GM18517 (cell line): ENCODE data around the gene SBF2.
"Not testable (repeated sequence)": the region's sequence is repeated elsewhere in the genome, so short reads cannot be mapped to it uniquely, and the experiment has no call there.

Source experiments
- ATAC-seq: cut with Tn5 transposase; IDR thresholded peaks from one replicate; pipeline ENCODE4 v1.9.1; 2021; ENCODE audit warnings: mild to moderate bottlenecking, moderate library complexity; ENCODE audit not compliant: unreplicated experiment

SBF2 gene

GRCh38 chr11:10125522-10126133 lies 168.4 kb downstream of the SBF2 start:
- ATAC-seq, result no peak

DNA sequence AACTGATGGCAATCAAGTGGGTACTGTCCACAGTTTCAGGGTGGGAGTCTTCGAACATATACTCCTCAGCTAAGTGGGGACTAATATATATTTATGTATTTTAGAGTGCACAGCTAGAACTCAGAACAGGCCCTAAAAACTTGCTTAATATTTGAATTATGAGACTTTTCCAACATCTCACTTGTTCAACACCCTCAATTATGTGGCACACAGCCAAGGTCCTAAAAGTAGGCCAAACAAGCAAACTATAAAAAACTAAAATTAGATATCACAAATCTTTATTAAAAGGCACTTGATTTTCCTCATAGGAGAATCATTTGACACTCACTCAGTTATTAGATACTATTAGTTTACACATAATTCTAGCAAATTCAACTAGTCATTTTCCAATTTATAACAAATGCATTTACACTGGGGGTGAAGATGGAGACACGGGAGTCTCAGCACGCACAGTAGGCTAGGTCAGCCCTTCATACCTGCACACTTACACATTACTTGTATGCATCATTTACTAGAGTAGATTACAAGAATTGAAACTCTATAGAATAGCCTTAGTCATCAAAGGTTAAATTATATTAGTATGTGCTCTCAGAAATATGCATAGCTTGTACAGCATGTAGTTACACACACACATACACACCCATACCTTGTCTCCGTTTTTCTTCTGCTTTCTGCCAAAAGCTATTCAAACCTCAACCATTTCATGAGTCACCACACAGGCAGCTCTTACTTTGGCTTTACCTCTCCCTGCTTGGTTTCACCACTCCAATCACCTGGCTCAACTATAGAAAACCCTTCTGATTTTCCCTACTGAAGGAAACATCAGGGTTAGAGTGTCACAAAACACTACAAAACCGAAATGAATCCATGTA lies 171.5 kb downstream of the SBF2 start:
- no peak for ATAC-seq

- no peak for ATAC-seq
Measured at GRCh38 chr11:10118865-10119264, 175.2 kb downstream of the SBF2 start.

DNA sequence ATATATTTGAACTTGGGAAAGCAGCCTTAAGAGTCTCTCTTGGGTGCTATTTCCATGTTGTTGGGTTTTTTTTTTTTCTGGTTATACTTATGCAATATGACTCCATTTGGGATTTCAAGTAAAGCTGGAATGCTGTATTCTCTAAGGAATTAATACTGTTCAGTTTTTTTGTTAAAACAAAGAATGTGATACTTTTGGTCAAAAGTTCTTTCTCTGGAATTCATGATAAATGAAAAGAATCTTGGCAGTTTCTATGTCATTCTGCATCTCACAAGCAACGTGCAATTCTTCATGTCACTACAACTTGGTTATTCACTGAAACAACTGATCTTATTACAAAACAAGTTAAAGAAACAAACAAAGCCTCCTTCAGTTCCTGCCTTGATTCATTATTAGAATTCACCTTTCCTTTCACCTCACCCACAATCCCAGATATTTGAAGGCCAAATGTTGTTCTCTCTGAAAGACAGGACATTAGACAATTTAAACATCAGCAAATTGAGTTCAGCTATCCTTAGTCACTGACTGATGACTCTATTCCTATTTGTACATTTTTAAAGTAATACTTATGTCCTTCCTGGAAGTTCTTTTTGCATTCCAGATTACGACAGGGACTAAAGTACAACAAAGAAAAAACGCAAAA lies 176.2 kb downstream of the SBF2 start:
- ATAC-seq, result no peak

DNA sequence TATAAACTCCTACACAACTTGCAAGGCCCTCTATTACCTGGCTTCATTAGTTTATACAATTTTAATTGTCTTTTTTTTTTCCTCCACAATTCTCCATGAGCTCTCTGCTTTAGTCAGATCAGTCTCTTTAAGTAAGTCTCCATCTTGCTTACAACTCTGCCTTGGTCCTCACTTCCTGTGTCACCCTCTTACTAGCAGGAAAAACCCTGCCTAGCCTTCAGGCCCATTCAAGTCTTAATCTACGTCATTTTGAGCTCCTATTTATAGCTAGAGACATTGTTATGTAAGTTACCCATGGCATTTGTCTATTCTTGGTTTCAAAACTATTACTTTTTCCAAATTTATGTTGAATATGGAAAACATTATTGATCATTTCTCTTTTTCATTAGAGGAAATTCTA lies 177.4 kb downstream of the SBF2 start:
- no peak for ATAC-seq

DNA sequence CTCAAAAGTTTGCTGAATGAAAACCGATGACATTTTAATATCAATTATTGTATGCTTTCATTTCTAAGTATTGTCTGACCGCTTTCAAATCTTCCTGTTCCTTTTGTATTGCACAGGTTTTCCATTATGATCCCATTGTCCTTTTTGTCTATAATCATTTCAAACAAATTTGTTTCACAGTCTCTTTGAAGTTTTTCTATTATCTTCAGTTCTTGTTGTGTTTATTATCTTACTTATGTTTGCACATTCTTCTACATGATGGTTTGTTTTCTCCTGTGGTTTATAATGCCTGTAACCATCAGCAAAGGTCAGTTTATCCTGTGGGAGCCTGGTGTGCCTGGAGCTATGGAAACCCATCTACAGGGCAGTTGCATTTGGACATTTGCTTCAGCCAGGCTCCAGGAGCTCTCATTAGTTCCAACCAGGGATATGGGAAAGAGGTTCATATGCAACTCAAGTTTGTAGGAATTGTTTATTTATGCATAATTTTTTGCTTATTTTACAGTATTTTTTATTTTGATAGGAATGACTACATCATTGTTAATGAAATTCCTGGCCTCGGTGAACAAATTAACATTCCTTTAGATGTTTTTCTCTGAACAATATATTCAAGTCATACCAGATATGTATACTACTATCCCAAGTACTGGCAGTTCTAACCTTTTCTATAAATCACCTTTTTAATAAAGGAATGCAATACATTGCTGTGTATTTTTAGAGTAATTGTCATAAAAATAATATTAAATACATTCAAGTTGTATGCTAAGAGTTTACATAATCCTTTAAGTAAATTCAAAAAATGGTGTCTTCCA lies 179.2 kb downstream of the SBF2 start:
- ATAC-seq, result no peak

DNA sequence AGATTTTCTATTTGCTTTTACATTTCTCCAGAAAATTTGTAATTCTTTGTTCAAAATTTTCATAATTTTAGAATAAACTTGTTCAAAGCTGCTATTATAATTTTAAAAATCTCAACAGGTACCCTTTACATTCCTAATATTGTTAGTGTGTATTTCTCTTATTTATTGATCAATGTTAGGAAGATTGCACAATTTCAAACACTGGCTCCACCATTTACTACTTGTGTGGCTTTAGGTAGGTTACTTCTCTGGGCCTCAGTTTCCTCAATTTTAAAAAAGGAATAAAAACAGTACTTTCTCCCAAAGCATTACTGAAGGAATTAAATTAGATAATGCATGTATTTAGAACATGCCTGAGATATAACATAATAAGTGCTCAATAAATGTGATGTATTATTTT lies 180.2 kb downstream of the SBF2 start:
- ATAC-seq, result no peak

DNA sequence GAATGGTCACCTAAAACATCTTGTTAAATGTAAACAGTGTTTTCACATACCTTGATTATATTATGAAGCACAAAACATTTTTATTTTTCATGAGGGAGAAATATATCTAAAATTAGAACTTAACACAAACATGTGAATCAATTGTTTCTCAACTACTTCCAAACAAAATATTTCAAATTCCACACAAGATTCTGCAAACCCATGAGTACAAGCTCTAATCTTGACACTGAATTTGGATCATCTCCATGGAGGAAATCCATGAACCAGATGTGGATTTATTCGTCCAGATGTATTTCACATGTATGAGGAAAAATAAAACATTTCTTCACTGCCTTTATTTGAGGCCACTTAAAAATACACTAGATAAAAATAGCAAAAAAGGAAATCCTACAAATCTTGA lies 184.2 kb downstream of the SBF2 start:
- ATAC-seq, result no peak

GRCh38 chr11:10108915-10109680 lies 184.9 kb downstream of the SBF2 start:
- ATAC-seq, result no peak

- no peak for ATAC-seq
Measured at GRCh38 chr11:10107497-10107896, 186.5 kb downstream of the SBF2 start.

DNA sequence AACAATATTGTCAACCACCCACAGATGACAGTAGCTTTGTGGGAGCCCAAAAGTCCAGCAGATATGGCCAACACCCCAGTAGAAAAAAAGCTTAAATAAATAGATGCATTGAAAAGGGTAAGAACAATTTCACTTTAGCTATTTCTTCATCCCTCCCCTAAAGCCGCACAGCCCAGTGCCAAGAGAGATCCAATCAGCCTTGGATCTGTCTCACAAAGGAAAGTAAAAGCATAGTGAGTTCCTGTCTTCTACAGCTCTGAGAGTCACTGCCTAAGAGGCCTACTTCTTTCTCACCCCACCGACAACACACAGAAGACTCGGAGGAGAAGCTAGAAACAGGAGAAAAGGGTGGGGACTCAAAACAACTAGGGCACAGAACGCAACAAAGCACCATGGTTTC lies 196.4 kb downstream of the SBF2 start:
- ATAC-seq, result no peak

DNA sequence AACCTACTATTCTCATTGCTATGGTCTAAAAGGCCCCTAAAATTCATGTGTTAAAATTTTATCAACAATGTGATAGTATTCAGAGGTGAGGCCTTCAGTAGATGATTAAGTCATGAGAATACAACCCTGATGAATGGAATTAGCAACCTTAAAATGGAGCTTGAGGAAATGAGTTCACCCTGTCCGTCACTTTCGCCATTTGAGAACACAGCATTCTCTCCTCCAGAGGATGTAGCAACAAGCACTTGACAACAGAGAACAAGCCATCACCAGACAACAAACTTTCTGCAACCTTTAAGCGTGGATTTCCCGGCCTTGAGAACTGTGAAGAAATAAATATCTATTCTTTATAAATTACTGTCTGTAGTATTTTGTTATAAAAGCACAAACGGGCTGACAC lies 197.0 kb downstream of the SBF2 start:
- no peak for ATAC-seq

DNA sequence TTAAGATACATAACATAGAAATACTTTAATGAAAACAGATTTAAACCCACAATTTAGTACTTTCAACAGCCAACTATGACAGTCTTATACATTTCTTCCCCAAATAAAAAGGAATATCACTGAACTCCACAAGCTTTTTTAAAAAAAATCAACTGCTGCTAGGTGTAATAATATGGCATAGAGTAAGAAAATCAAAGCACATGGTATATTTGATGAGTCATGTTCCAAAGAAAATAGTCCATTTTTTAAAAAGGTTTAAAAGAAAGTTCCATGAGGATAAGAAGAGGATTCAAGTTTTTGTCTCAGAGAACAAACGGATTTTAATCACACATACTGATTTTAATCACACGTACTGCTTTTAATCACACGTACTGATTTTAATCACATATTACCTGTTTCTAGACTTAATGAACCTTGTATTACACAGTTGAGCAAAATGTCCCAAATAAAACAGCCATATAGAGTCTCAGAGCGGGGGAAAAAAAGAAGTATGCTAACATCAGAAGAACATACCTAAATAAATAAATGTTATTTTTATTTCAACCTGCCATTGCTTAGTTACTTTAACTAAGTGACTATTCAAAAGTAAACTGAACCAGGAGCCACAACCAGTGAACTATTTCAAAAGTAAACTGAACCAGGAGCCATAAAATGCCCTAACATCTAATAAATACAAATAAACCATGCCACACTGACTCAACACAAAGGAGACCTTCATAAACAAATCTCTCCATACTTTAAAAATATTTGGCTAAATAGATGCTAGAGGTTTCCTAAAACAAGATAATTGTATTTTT lies 198.4 kb downstream of the SBF2 start:
- ATAC-seq, result no peak

GRCh38 chr11:10092426-10092825 lies 201.6 kb downstream of the SBF2 start:
- no peak for ATAC-seq

GRCh38 chr11:10091314-10092045 lies 202.5 kb downstream of the SBF2 start:
- no peak for ATAC-seq

DNA sequence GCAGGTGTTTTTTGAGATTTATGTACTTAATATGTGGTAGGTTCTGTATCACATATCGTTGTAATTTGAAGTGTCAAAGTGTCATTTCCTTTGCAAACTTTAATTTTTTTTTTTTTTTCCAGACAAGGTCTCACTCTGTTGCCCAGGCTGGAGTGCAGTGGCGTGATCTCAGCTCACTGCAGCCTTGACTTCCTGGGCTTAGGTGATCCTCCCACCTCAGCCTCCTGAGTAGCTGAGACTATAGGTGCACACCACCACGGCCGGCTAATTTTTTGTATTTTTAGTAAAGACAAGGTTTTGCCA lies 206.1 kb downstream of the SBF2 start:
- ATAC-seq, result not testable (repeated sequence)

- ATAC-seq, result no peak
Measured at GRCh38 chr11:10087186-10087922, 206.7 kb downstream of the SBF2 start.

- ATAC-seq, result no peak
Measured at GRCh38 chr11:10080138-10080537, 213.9 kb downstream of the SBF2 start.
